Measurements from ENCODE around the gene GLRA3. TPM values are rescaled to one million over a fixed set of nuclear protein-coding genes. Genes with fewer than 3 reads are reported as not detected.

The GLRA3 gene
- total and polyA plus RNA-seq, 2 donors (not counting 3 experiments of a cell fraction or from before 2014, with no cell fraction given): not detected

- H3K27ac ChIP-seq (ENCODE audit: insufficient read depth, low read depth, low read length): no peak overlapping the region
- H3K9me1 ChIP-seq (replicated peaks; ENCODE audit: control insufficient read depth, extremely low read depth, insufficient read depth, low read length): no peaks in the 10 kb centered on the region
- CTCF ChIA-PET: no interaction called here
- H3K4me2 ChIP-seq (ENCODE audit: insufficient read depth, low read length): no peak overlapping the region
- no peaks in the 10 kb centered on the region for H4K20me1 ChIP-seq (replicated peaks; ENCODE audit: control insufficient read depth, extremely low read depth, insufficient read depth, low read length)
- DNase-seq (ENCODE audit: low read depth, low spot score) (no peak), FAIRE-seq (no peak)
- TF ChIP-seq FOS (IDR thresholded peaks at IDR 0.05; ENCODE audit: borderline replicate concordance, insufficient read depth, low read length) (no peak), POLR2AphosphoS5 (IDR thresholded peaks at IDR 0.05; ENCODE audit: insufficient read depth, low read depth, low read length) (no peak), POLR2A (IDR thresholded peaks at IDR 0.05; ENCODE audit: low read depth, low read length) (no peak), MYC (IDR thresholded peaks at IDR 0.05; ENCODE audit: low read depth, low read length) (no peak), CTCF (IDR thresholded peaks at IDR 0.05; ENCODE audit: extremely low read depth in 1 of 2, insufficient read depth in 1 of 2, low read depth in 1 of 2, low read length in 2 of 2) (no peak), JUN (IDR thresholded peaks at IDR 0.05; ENCODE audit: borderline replicate concordance, insufficient read depth, insufficient read length, low read depth) (no peak), EZH2 (IDR thresholded peaks at IDR 0.05; ENCODE audit: borderline replicate concordance, low read depth, low read length, severe bottlenecking) (no peak), MAX (IDR thresholded peaks at IDR 0.05; ENCODE audit: insufficient read depth, insufficient read length) (no peak), GATA2 (IDR thresholded peaks at IDR 0.05; ENCODE audit: insufficient read depth, insufficient read length, low read depth, low read length) (no peak)
- no peaks in the 10 kb centered on the region for H3K36me3 ChIP-seq (ENCODE audit: control insufficient read depth in 2 of 2, extremely low read depth in 1 of 2, insufficient read depth in 2 of 2, low read length in 2 of 2)
- peaks cover 2% of the 10 kb centered on the region for H3K9me3 ChIP-seq (replicated peaks; ENCODE audit: control insufficient read depth, insufficient read depth, low read length)
- POLR2A ChIA-PET: no interaction called here
- intact Hi-C loops (cut with micrococcal nuclease): no loop called here
- H3K27me3 ChIP-seq (ENCODE audit: control insufficient read depth in 2 of 2, insufficient read depth in 2 of 2, low read length in 2 of 2): no peaks in the 10 kb centered on the region
- no peak overlapping the region for H2AFZ ChIP-seq (ENCODE audit: low read depth, low read length)
- no TSS peak for BruUV-seq (replicated peaks)
- no peaks in the 10 kb centered on the region for H3K79me2 ChIP-seq (ENCODE audit: control insufficient read depth, insufficient read depth, low read length)
- H3K9ac ChIP-seq (replicated peaks; ENCODE audit: extremely low read depth, insufficient read depth, low read length): no peak overlapping the region
- dilution Hi-C loops (cut with MboI; ENCODE audit: extremely low pct_ligation_motif_present, low sequenced_read_pairs): no loop called here
- H3K4me3 ChIP-seq (replicated peaks in 1 of 3; ENCODE audit: insufficient read depth in 1 of 3, low read depth in 1 of 3, low read length in 3 of 3): no peak overlapping the region
- no peaks in the 10 kb centered on the region for H3K4me1 ChIP-seq (ENCODE audit: control insufficient read depth, extremely low read depth, insufficient read depth, low read length)
Observed at GRCh38 chr4:174598800-174599199, 230.2 kb downstream of the GLRA3 start.
